Mesendoderm (in vitro differentiated cells): ENCODE data around the gene TEX51.

Source experiments
- DNase-seq: peaks from one replicate; pipeline ENCODE4 v3.0.0; 2013
- H2AK5ac ChIP-seq: 2 replicates; pipeline ENCODE4 v1.6.1; 2013; ENCODE audit warnings: low read length, inconsistent platforms
- H2BK120ac ChIP-seq: 2 replicates; pipeline ENCODE4 v1.6.1; 2013; ENCODE audit warnings: low read depth, mild to moderate bottlenecking, low read length, moderate library complexity, mixed read lengths
- H2BK15ac ChIP-seq: replicated peaks from 2 replicates; pipeline ENCODE4 v1.6.1; 2013; ENCODE audit warnings: low read depth, mild to moderate bottlenecking, moderate library complexity
- H2BK5ac ChIP-seq: 2 replicates; pipeline ENCODE4 v1.6.1; 2013; ENCODE audit warnings: low read length, inconsistent platforms
- H3K18ac ChIP-seq: 2 replicates; pipeline ENCODE4 v1.6.1; 2013; ENCODE audit warnings: mild to moderate bottlenecking, low read length, mixed read lengths
- H3K23ac ChIP-seq: one replicate; pipeline ENCODE4 v1.6.1; 2013; ENCODE audit warnings: low read length
- H3K27ac ChIP-seq: 2 replicates; pipeline ENCODE4 v1.5.1; 2013; ENCODE audit warnings: low read depth, mild to moderate bottlenecking, inconsistent platforms, low read length, moderate library complexity
- H3K27me3 ChIP-seq: 2 replicates; pipeline ENCODE4 v1.6.1; 2013; ENCODE audit warnings: low read length, control low read depth, mild to moderate bottlenecking, inconsistent platforms; ENCODE audit not compliant: insufficient read depth, poor library complexity
- H3K36me3 ChIP-seq: 2 replicates; pipeline ENCODE4 v1.6.1; 2013; ENCODE audit warnings: low read length, inconsistent platforms; ENCODE audit not compliant: control insufficient read depth, insufficient read depth
- H3K4ac ChIP-seq: one replicate; pipeline ENCODE4 v1.6.1; 2013; ENCODE audit warnings: low read depth, mild to moderate bottlenecking, low read length, moderate library complexity
- H3K4me1 ChIP-seq: 2 replicates; pipeline ENCODE4 v1.6.1; 2013; ENCODE audit warnings: low read depth, low read length, inconsistent platforms; ENCODE audit not compliant: control insufficient read depth
- H3K4me2 ChIP-seq: 2 replicates; pipeline ENCODE4 v1.6.1; 2013; ENCODE audit warnings: low read length
- H3K4me3 ChIP-seq: 2 replicates; pipeline ENCODE4 v1.5.1; 2013; ENCODE audit warnings: mild to moderate bottlenecking, low read length
- H3K56ac ChIP-seq: one replicate; pipeline ENCODE4 v1.6.1; 2013; ENCODE audit warnings: low read length
- H3K79me1 ChIP-seq: 2 replicates; pipeline ENCODE4 v1.6.1; 2013; ENCODE audit warnings: low read length, inconsistent platforms
- H3K79me2 ChIP-seq: 2 replicates; pipeline ENCODE4 v1.6.1; 2013; ENCODE audit warnings: mild to moderate bottlenecking, low read length; ENCODE audit not compliant: control insufficient read depth, insufficient read depth
- H3K9ac ChIP-seq: 2 replicates; pipeline ENCODE4 v1.6.1; 2013; ENCODE audit warnings: low read length, inconsistent platforms
- H4K5ac ChIP-seq: one replicate; pipeline ENCODE4 v1.6.1; 2013; ENCODE audit warnings: low read length
- H4K8ac ChIP-seq: one replicate; pipeline ENCODE4 v1.6.1; 2013; ENCODE audit warnings: low read depth, mild to moderate bottlenecking, control low read depth, low read length, moderate library complexity
- WGBS: extraction: QIAGEN DNeasy Blood & Tissue Kit; methylation state at CpG from one replicate; pipeline ENCODE4 v1.1.7; 2013; ENCODE audit warnings: low lambda C conversion rate, missing lambda C conversion rate; ENCODE audit not compliant: insufficient coverage; ENCODE audit errors: extremely low coverage; 5-methylcytosine and 5-hydroxymethylcytosine counted together

The TEX51 gene

GRCh38 chr2:126852361-126852760 is 46.3 kb upstream of the TEX51 start:
- DNase-seq = no peak
- H3K4me1 ChIP-seq = no peaks in the 10 kb centered on the region
- no peak overlapping the region for H2AK5ac ChIP-seq
- H3K27me3 ChIP-seq = no peaks in the 10 kb centered on the region
- H4K8ac ChIP-seq = no peak overlapping the region
- no peak overlapping the region for H3K18ac ChIP-seq
- H2BK120ac ChIP-seq = no peak overlapping the region
- no peak overlapping the region for H3K56ac ChIP-seq
- no peak overlapping the region for H3K27ac ChIP-seq
- no peak overlapping the region for H3K4ac ChIP-seq
- no peak overlapping the region for H2BK15ac ChIP-seq
- H3K79me1 ChIP-seq = no peaks in the 10 kb centered on the region
- H3K4me3 ChIP-seq = no peak overlapping the region
- no peak overlapping the region for H2BK5ac ChIP-seq
- no peak overlapping the region for H3K23ac ChIP-seq
- no peaks in the 10 kb centered on the region for H3K79me2 ChIP-seq
- no peak overlapping the region for H3K4me2 ChIP-seq
- H3K36me3 ChIP-seq = no peaks in the 10 kb centered on the region
- H4K5ac ChIP-seq = no peak overlapping the region
- WGBS = no CpG with 5 or more reads among the region's 1 CpG
- no peak overlapping the region for H3K9ac ChIP-seq

- no peaks in the 10 kb centered on the region for H3K79me2 ChIP-seq
- H4K5ac ChIP-seq = no peak overlapping the region
- H3K23ac ChIP-seq = no peak overlapping the region
- DNase-seq = no peak
- no peak overlapping the region for H2BK5ac ChIP-seq
- no peak overlapping the region for H2BK120ac ChIP-seq
- no CpG with 5 or more reads among the region's 3 CpGs for WGBS
- no peak overlapping the region for H4K8ac ChIP-seq
- no peak overlapping the region for H2BK15ac ChIP-seq
- no peaks in the 10 kb centered on the region for H3K36me3 ChIP-seq
- no peak overlapping the region for H3K56ac ChIP-seq
- H3K9ac ChIP-seq = no peak overlapping the region
- H3K4me3 ChIP-seq = no peak overlapping the region
- no peaks in the 10 kb centered on the region for H3K4me1 ChIP-seq
- H3K18ac ChIP-seq = no peak overlapping the region
- no peak overlapping the region for H3K27ac ChIP-seq
- no peaks in the 10 kb centered on the region for H3K79me1 ChIP-seq
- H2AK5ac ChIP-seq = no peak overlapping the region
- no peak overlapping the region for H3K4ac ChIP-seq
- H3K27me3 ChIP-seq = no peaks in the 10 kb centered on the region
- H3K4me2 ChIP-seq = no peak overlapping the region
These were observed 43.1 kb upstream of the TEX51 start for GRCh38 chr2:126855606-126856005.

- H3K4me1 ChIP-seq = no peaks in the 10 kb centered on the region
- H2BK5ac ChIP-seq = no peak overlapping the region
- no peak overlapping the region for H4K5ac ChIP-seq
- H3K36me3 ChIP-seq = no peaks in the 10 kb centered on the region
- H2BK15ac ChIP-seq = no peak overlapping the region
- H3K56ac ChIP-seq = no peak overlapping the region
- no peak overlapping the region for H4K8ac ChIP-seq
- H3K18ac ChIP-seq = no peak overlapping the region
- no peak overlapping the region for H3K4ac ChIP-seq
- no CpG with 5 or more reads among the region's 6 CpGs for WGBS
- H3K27me3 ChIP-seq = no peaks in the 10 kb centered on the region
- DNase-seq = no peak
- no peak overlapping the region for H3K9ac ChIP-seq
- no peak overlapping the region for H3K4me3 ChIP-seq
- H3K4me2 ChIP-seq = no peak overlapping the region
- H3K79me2 ChIP-seq = no peaks in the 10 kb centered on the region
- H3K79me1 ChIP-seq = no peaks in the 10 kb centered on the region
- no peak overlapping the region for H2BK120ac ChIP-seq
- no peak overlapping the region for H3K27ac ChIP-seq
- no peak overlapping the region for H3K23ac ChIP-seq
- H2AK5ac ChIP-seq = no peak overlapping the region
These were observed 42.3 kb upstream of the TEX51 start for GRCh38 chr2:126856403-126856802.

- Histone ChIP-seq H3K36me3 (no peaks in the 10 kb centered on the region), H3K27me3 (no peaks in the 10 kb centered on the region), H4K8ac (no peak overlapping the region), H3K79me1 (no peaks in the 10 kb centered on the region), H3K56ac (no peak overlapping the region), H3K4me1 (no peaks in the 10 kb centered on the region), H3K4me3 (no peak overlapping the region), H3K23ac (no peak overlapping the region), H2BK120ac (no peak overlapping the region), H3K27ac (no peak overlapping the region), H3K79me2 (no peaks in the 10 kb centered on the region), H3K9ac (no peak overlapping the region), H2AK5ac (no peak overlapping the region), H4K5ac (no peak overlapping the region), H3K4ac (no peak overlapping the region), H3K4me2 (no peak overlapping the region), H2BK5ac (no peak overlapping the region), H3K18ac (no peak overlapping the region), H2BK15ac (no peak overlapping the region)
- WGBS = no CpG with 5 or more reads among the region's 3 CpGs
- no peak for DNase-seq
These were observed 41.2 kb upstream of the TEX51 start for GRCh38 chr2:126857502-126857901.

- WGBS = no CpG with 5 or more reads among the region's 4 CpGs
- Histone ChIP-seq H2BK15ac (no peak overlapping the region), H3K79me1 (no peaks in the 10 kb centered on the region), H4K5ac (no peak overlapping the region), H2BK120ac (no peak overlapping the region), H3K4ac (no peak overlapping the region), H3K27ac (no peak overlapping the region), H3K4me1 (no peaks in the 10 kb centered on the region), H2BK5ac (no peak overlapping the region), H3K56ac (no peak overlapping the region), H3K4me2 (no peak overlapping the region), H3K9ac (no peak overlapping the region), H3K4me3 (no peak overlapping the region), H3K79me2 (no peaks in the 10 kb centered on the region), H3K18ac (no peak overlapping the region), H3K36me3 (no peaks in the 10 kb centered on the region), H2AK5ac (no peak overlapping the region), H4K8ac (no peak overlapping the region), H3K27me3 (no peaks in the 10 kb centered on the region), H3K23ac (no peak overlapping the region)
- DNase-seq = no peak
These were observed 40.7 kb upstream of the TEX51 start for GRCh38 chr2:126858013-126858412.

- Histone ChIP-seq H4K8ac (no peak overlapping the region), H3K4me2 (no peak overlapping the region), H3K18ac (no peak overlapping the region), H3K27ac (no peak overlapping the region), H3K79me2 (no peaks in the 10 kb centered on the region), H2BK120ac (no peak overlapping the region), H3K36me3 (no peaks in the 10 kb centered on the region), H3K56ac (no peak overlapping the region), H4K5ac (no peak overlapping the region), H3K4ac (no peak overlapping the region), H3K27me3 (no peaks in the 10 kb centered on the region), H2BK15ac (no peak overlapping the region), H3K4me1 (no peaks in the 10 kb centered on the region), H2AK5ac (no peak overlapping the region), H2BK5ac (no peak overlapping the region), H3K23ac (no peak overlapping the region), H3K79me1 (no peaks in the 10 kb centered on the region), H3K9ac (no peak overlapping the region), H3K4me3 (no peak overlapping the region)
- DNase-seq = no peak
- no CpG with 5 or more reads among the region's 3 CpGs for WGBS
These were observed 40.3 kb upstream of the TEX51 start for GRCh38 chr2:126858436-126858835.
